H9 (cell line): ENCODE measurements around the gene SLAIN1. TPM values are rescaled to one million over a fixed set of nuclear protein-coding genes. Genes with fewer than 3 reads are reported as not detected.

ENCODE experiments used
- DNase-seq: peaks from one replicate; pipeline ENCODE4 v3.0.0-alpha.2; 2017
- H2AFZ ChIP-seq: one replicate; pipeline ENCODE4 v1.6.1; 2013; ENCODE audit warnings: mild to moderate bottlenecking, low read length, control low read depth, moderate library complexity
- H2AK5ac ChIP-seq: 2 replicates; pipeline ENCODE4 v1.6.1; 2013; ENCODE audit warnings: low read length, control low read depth, mixed read lengths; ENCODE audit not compliant: insufficient read length
- H2BK120ac ChIP-seq: one replicate; pipeline ENCODE4 v1.6.1; 2013; ENCODE audit warnings: low read depth, mild to moderate bottlenecking, low read length, control low read depth, inconsistent platforms; ENCODE audit not compliant: poor library complexity, severe bottlenecking
- H2BK12ac ChIP-seq: 2 replicates; pipeline ENCODE4 v1.6.1; 2013; ENCODE audit warnings: low read length, control low read depth, mixed read lengths, low read depth; ENCODE audit not compliant: insufficient read length
- H2BK15ac ChIP-seq: 2 replicates; pipeline ENCODE4 v1.6.1; 2013; ENCODE audit warnings: low read depth, low read length, control low read depth
- H2BK20ac ChIP-seq: one replicate; pipeline ENCODE4 v1.6.1; 2013; ENCODE audit warnings: low read depth, mild to moderate bottlenecking, low read length, control low read depth, inconsistent platforms; ENCODE audit not compliant: poor library complexity, severe bottlenecking
- H2BK5ac ChIP-seq: 2 replicates; pipeline ENCODE4 v1.6.1; 2013; ENCODE audit warnings: low read length, control low read depth, mixed read lengths; ENCODE audit not compliant: insufficient read length
- H3K14ac ChIP-seq: 2 replicates; pipeline ENCODE4 v1.6.1; 2013; ENCODE audit warnings: low read length, control low read depth; ENCODE audit not compliant: insufficient read depth
- H3K18ac ChIP-seq: 2 replicates; pipeline ENCODE4 v1.6.1; 2013; ENCODE audit warnings: low read depth, mild to moderate bottlenecking, mixed read lengths, low read length, control low read depth; ENCODE audit not compliant: insufficient read length
- H3K23ac ChIP-seq: 2 replicates; pipeline ENCODE4 v1.6.1; 2013; ENCODE audit warnings: low read length, control low read depth, mixed read lengths, low read depth; ENCODE audit not compliant: insufficient read length
- H3K23me2 ChIP-seq: 2 replicates; pipeline ENCODE4 v1.6.1; 2013; ENCODE audit warnings: low read depth, mild to moderate bottlenecking, mixed read lengths, low read length, control low read depth; ENCODE audit not compliant: insufficient read length, poor library complexity, severe bottlenecking
- H3K27ac ChIP-seq: 2 replicates; pipeline ENCODE4 v1.5.1; 2013; ENCODE audit warnings: low read length, control low read depth, mixed read lengths, low read depth; ENCODE audit not compliant: insufficient read length
- H3K27me3 ChIP-seq: 2 replicates; pipeline ENCODE4 v1.6.1; 2013; ENCODE audit warnings: low read length, control low read depth, inconsistent platforms; ENCODE audit not compliant: insufficient read depth
- H3K4ac ChIP-seq: 2 replicates; pipeline ENCODE4 v1.6.1; 2013; ENCODE audit warnings: low read depth, mild to moderate bottlenecking, control low read depth, inconsistent platforms, low read length, moderate library complexity
- H3K4me1 ChIP-seq: 2 replicates; pipeline ENCODE4 v1.6.1; 2013; ENCODE audit warnings: low read length, control low read depth, inconsistent platforms; ENCODE audit not compliant: insufficient read depth
- H3K4me2 ChIP-seq: 2 replicates; pipeline ENCODE4 v1.6.1; 2013; ENCODE audit warnings: low read length, control low read depth, mixed read lengths; ENCODE audit not compliant: insufficient read length, insufficient read depth
- H3K56ac ChIP-seq: 2 replicates; pipeline ENCODE4 v1.6.1; 2013; ENCODE audit warnings: low read depth, mild to moderate bottlenecking, mixed read lengths, low read length, control low read depth; ENCODE audit not compliant: insufficient read length
- H3K79me1 ChIP-seq: 2 replicates; pipeline ENCODE4 v1.6.1; 2013; ENCODE audit warnings: low read depth, mild to moderate bottlenecking, moderate library complexity, low read length, control low read depth, inconsistent platforms; ENCODE audit not compliant: insufficient read depth, poor library complexity, severe bottlenecking
- H3K79me2 ChIP-seq: 2 replicates; pipeline ENCODE4 v1.6.1; 2013; ENCODE audit warnings: low read length, control low read depth, inconsistent platforms; ENCODE audit not compliant: insufficient read depth
- H3K9ac ChIP-seq: 2 replicates; pipeline ENCODE4 v1.6.1; 2013; ENCODE audit warnings: low read length, control low read depth, mixed read lengths; ENCODE audit not compliant: insufficient read length; ENCODE audit errors: extremely low read depth
- H3K9me3 ChIP-seq: one replicate; pipeline ENCODE4 v1.6.1; 2013; ENCODE audit warnings: low read depth, low read length, inconsistent platforms; ENCODE audit not compliant: control insufficient read depth
- H3T11ph ChIP-seq: one replicate; pipeline ENCODE4 v1.6.1; 2013; ENCODE audit warnings: mild to moderate bottlenecking, low read length, control low read depth, inconsistent platforms
- H4K20me1 ChIP-seq: one replicate; pipeline ENCODE4 v1.6.1; 2013; ENCODE audit not compliant: control insufficient read depth, insufficient read length, insufficient read depth
- H4K5ac ChIP-seq: 2 replicates; pipeline ENCODE4 v1.6.1; 2013; ENCODE audit warnings: low read depth, mild to moderate bottlenecking, mixed read lengths, low read length, control low read depth; ENCODE audit not compliant: insufficient read length
- H4K8ac ChIP-seq: replicated peaks from 2 replicates; pipeline ENCODE4 v1.6.1; 2013; ENCODE audit warnings: low read length, control low read depth, mixed read lengths, low read depth; ENCODE audit not compliant: insufficient read length
- H4K91ac ChIP-seq: 2 replicates; pipeline ENCODE4 v1.6.1; 2013; ENCODE audit warnings: low read depth, mild to moderate bottlenecking, moderate library complexity, mixed read lengths, low read length, control low read depth; ENCODE audit not compliant: insufficient read length
- H3K27ac Mint-ChIP-seq, 3 experiments: 2 replicates in 2 of 3; 3 replicates in 1 of 3; pipeline ENCODE4 v1.8.0; 2020 to 2021; ENCODE audit warnings: mixed read lengths in 3 of 3, mild to moderate bottlenecking in 1 of 3, moderate library complexity in 1 of 3
- H3K27me3 Mint-ChIP-seq: 2 replicates; pipeline ENCODE4 v1.8.0; 2021; ENCODE audit warnings: low read depth, mild to moderate bottlenecking, moderate library complexity, mixed read lengths
- H3K36me3 Mint-ChIP-seq, 3 experiments: 2 replicates in 2 of 3; 3 replicates in 1 of 3; pipeline ENCODE4 v1.8.0; 2020 to 2021; ENCODE audit warnings: low read depth in 3 of 3, mixed read lengths in 3 of 3; ENCODE audit not compliant: insufficient read depth in 1 of 3
- H3K4me1 Mint-ChIP-seq, 2 experiments: 2 replicates each; pipeline ENCODE4 v1.8.0; 2020; ENCODE audit warnings: mixed read lengths in 2 of 2
- H3K4me3 Mint-ChIP-seq, 2 experiments: 2 replicates in 1 of 2; 3 replicates in 1 of 2; pipeline ENCODE4 v1.8.0; 2020 to 2021; ENCODE audit warnings: mild to moderate bottlenecking in 2 of 2, mixed read lengths in 2 of 2, moderate library complexity in 1 of 2
- H3K9me3 Mint-ChIP-seq, 2 experiments: 2 replicates in 1 of 2; 3 replicates in 1 of 2; pipeline ENCODE4 v1.8.0; 2020; ENCODE audit warnings: mild to moderate bottlenecking in 2 of 2, mixed read lengths in 2 of 2, moderate library complexity in 1 of 2
- CTCF ChIP-seq: fragments of 200-600 bp; sonication (generic); conservative IDR thresholded peaks from 3 replicates; pipeline ENCODE4 v1.8.0; 2021; ENCODE audit warnings: antibody characterized with exemption, mild to moderate bottlenecking
- WGBS: extraction: QIAGEN DNeasy Blood & Tissue Kit; methylation state at CpG from one replicate; pipeline ENCODE4 v1.1.7; 2013; ENCODE audit warnings: missing lambda C conversion rate, low lambda C conversion rate, mixed read lengths; ENCODE audit not compliant: insufficient read length; ENCODE audit errors: extremely low coverage; 5-methylcytosine and 5-hydroxymethylcytosine counted together
- total RNA-seq: library from RNA; stranded (reverse); gene quantifications from 2 replicates; pipeline ENCODE4 v1.2.1, GENCODE V29; 2021

SLAIN1 gene
- total RNA-seq, 1 experiment from 2014 or later = 23.2 TPM

GRCh38 chr13:77810430-77810829, 112.9 kb downstream of the SLAIN1 start:
- Histone ChIP-seq H3K4ac (no peak overlapping the region), H3K4me2 (no peak overlapping the region), H2BK5ac (no peak overlapping the region), H3K56ac (no peak overlapping the region), H3T11ph (no peak overlapping the region), H3K4me1 (no peaks in the 10 kb centered on the region), H3K79me2 (no peaks in the 10 kb centered on the region), H4K5ac (no peak overlapping the region), H3K9ac (no peak overlapping the region), H2BK20ac (no peak overlapping the region), H4K20me1 (no peaks in the 10 kb centered on the region), H2AK5ac (no peak overlapping the region), H2BK12ac (no peak overlapping the region), H3K23ac (no peak overlapping the region), H3K14ac (no peak overlapping the region), H3K27ac (no peak overlapping the region), H4K91ac (no peak overlapping the region), H2BK15ac (no peak overlapping the region), H3K27me3 (no peaks in the 10 kb centered on the region), H3K18ac (no peak overlapping the region), H3K23me2 (no peaks in the 10 kb centered on the region), H3K79me1 (no peaks in the 10 kb centered on the region), H4K8ac (no peak overlapping the region), H3K9me3 (no peaks in the 10 kb centered on the region), H2BK120ac (no peak overlapping the region), H2AFZ (no peak overlapping the region)
- no peak for DNase-seq
- Mint-ChIP-seq H3K4me3 (no peak overlapping the region), H3K27ac (no peak overlapping the region), H3K4me1 (no peaks in the 10 kb centered on the region), H3K27me3 (no peaks in the 10 kb centered on the region), H3K9me3 (peaks cover 0 to 2% of the 10 kb centered on the region in 2 experiments; a peak in 1 of 5 replicates), H3K36me3 (peaks cover 0 to 2% (median 0%) of the 10 kb centered on the region in 3 experiments; a peak in 1 of 7 replicates)
- peak; percentile 44; the same call in 2 of the 3 replicates for TF ChIP-seq CTCF
- no CpG with 5 or more reads among the region's 2 CpGs for WGBS
